Right cardiac atrium (tissue), 5 donors: ENCODE results near the gene CSF3R. TPM values are rescaled to one million over a fixed set of nuclear protein-coding genes. Genes with fewer than 3 reads are reported as not detected.

Experiments used
- ATAC-seq, 2 donors: fragments of 200-7000 bp; cut with Tn5 transposase; one replicate each; pipeline versions ENCODE4 v1.8.0 to v1.9.1; 2020; ENCODE audit warnings: moderate library complexity in 2 of 2, mild to moderate bottlenecking in 1 of 2
- DNase-seq, 3 donors: peaks; one replicate each; pipeline ENCODE4 v3.0.0-alpha.2; 2020
- H3K27ac ChIP-seq: one replicate; pipeline ENCODE4 v1.5.1; 2013; ENCODE audit warnings: mild to moderate bottlenecking, low read length, control low read depth, moderate library complexity
- H3K27me3 ChIP-seq: one replicate; pipeline ENCODE4 v1.6.1; 2013; ENCODE audit not compliant: control insufficient read depth, insufficient read depth
- H3K4me1 ChIP-seq: one replicate; pipeline ENCODE4 v1.6.1; 2013; ENCODE audit warnings: low read length; ENCODE audit not compliant: control insufficient read depth, insufficient read depth
- H3K4me3 ChIP-seq: one replicate; pipeline ENCODE4 v1.5.1; 2013; ENCODE audit warnings: low read length, control low read depth
- H3K9me3 ChIP-seq: one replicate; pipeline ENCODE4 v1.6.1; 2013; ENCODE audit warnings: low read length; ENCODE audit not compliant: control insufficient read depth
- WGBS: extraction: QIAGEN DNeasy Blood & Tissue Kit; methylation state at CpG from one replicate; pipeline ENCODE4 v1.1.7; 2013; 5-methylcytosine and 5-hydroxymethylcytosine counted together
- intact Hi-C, 4 donors: fragments of 100-400 bp; cut with DNase I; formaldehyde crosslinking; loops; one replicate each; pipeline versions ENCODE4 v1.11.0 to v1.14.0; 2022 to 2023
- polyA plus RNA-seq: library from polyadenylated mRNA; stranded (reverse); fragments of 200-250 nt; gene quantifications from one replicate; pipeline ENCODE4 v1.2.3, GENCODE V29; 2013
- total RNA-seq, 4 donors: library from RNA; stranded (reverse); fragmentation: NEBNext Ultra II Directional; extraction: Animal tissue kit (Norgen Biotek cat#: 25700); gene quantifications; one replicate each; pipeline ENCODE4 v1.2.1, GENCODE V29; 2021
- donor health status: healthy with polysubstance abuse.
- donor health status: DM: no; HTN: yes; CAD: no.
- donor health status: DM: no; HTN: no; CAD: no.
- donor health status: DM: no; HTN: yes; CAD: no; lungs with severe emphysema.
- donor health status: DM: yes; HTN: yes; CAD: no.

The CSF3R gene
- total and polyA plus RNA-seq, 5 donors = 4.0 to 10.9 (median 5.2) TPM

DNA sequence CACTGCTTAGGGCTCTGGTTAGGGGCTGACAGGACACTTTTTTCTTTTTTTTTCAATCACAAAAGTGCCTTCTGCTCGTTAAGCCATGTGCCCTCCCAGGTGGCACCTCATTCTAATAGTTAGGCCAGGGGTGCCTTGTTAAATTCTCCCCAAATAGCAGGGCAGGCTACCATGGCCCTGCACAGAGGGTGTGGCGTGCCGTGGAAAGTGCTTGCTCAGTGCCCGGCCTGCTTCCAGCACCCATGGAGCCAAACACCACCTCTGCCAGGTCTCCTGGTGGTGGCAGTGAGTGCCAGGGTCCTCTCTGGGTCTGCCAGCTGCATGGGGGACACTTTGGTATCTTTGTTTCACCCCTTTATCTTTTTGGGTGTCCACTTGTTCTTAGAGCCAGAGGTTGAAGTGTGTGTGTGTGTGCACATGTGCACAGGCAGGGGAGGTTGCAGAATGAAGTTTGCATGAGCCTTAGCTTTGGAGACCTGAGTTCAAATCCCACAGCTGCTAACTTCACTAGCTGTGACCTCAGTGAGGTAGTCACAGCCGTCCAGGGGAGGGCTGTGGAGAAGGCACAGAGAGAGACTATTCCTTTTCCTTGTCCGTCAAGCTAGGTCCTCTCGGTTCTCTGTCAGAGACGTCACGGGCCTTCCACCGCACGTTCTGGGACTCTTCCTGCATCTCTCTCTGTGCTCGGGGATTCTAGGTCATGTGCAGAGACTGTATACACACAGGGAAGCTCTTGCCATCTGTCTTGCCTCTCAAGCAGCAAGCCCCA, 39.9 kb upstream of the CSF3R start:
- H3K9me3 ChIP-seq = no peaks in the 10 kb centered on the region
- H3K27me3 ChIP-seq = no peaks in the 10 kb centered on the region
- H3K4me3 ChIP-seq = no peak overlapping the region
- H3K4me1 ChIP-seq = no peaks in the 10 kb centered on the region
- ATAC-seq = no peak
- H3K27ac ChIP-seq = no peak overlapping the region
- 76% methylated on average over 12 of the region's 12 CpGs for WGBS
- DNase-seq = no peak
- intact Hi-C loops = no loop called here

DNA sequence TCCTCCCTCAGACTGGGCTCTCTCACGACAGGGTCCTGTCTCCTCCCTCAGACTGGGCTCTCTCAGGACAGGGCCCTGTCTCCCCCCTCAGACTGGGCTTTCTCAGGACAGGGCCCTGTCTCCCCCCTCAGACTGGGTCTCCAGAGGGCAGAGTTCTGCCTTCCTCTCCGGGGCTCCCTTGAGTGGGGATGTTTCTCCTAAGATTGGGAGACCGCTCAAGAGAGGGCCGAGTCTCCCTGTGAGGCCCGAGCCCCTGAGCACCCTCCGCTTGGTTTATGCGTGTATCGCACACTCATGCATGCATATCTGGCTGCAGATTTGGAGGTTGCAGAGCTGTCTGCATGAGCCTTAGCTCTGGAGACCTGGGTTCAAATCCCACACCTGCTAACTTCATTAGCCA, 39.3 kb upstream of the CSF3R start:
- ATAC-seq (no peak), DNase-seq (no peak)
- no peak overlapping the region for H3K27ac ChIP-seq
- H3K4me1 ChIP-seq = no peaks in the 10 kb centered on the region
- no peak overlapping the region for H3K4me3 ChIP-seq
- WGBS = 88% methylated on average over 8 of the region's 8 CpGs
- H3K9me3 ChIP-seq = no peaks in the 10 kb centered on the region
- intact Hi-C loops = no loop called here
- no peaks in the 10 kb centered on the region for H3K27me3 ChIP-seq

DNA sequence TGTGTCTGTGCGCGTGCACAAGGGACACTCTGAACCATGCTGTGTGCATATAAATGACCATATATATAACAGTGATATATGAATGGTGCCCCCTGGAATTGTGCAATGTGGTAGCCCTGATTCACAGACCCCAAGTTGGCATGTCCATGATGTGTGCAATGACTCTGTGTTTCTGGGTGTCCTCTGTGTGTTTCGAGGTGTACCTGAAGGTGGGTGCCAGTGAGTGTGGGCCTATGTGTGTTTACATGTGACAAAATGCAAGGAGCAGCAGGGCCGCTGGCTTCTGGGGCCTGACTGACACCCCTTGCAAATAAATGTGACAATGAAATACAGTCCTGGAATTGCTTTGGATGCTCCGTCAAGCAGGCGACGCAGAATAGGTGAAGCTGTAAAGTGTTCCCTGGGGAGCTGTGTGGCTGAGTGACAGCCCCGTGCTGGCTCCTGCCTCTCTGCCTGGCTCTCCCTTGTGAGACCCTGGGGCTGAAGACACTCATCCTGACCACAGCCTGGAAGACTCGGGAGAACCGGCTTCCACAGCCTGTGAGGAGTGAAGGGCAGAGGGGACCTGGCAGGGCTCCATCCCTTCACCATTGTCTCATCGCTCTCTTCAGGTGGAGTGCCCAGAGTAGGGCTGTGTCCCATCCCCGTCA, 38.2 kb upstream of the CSF3R start:
- Histone ChIP-seq H3K4me3 (no peak overlapping the region), H3K27ac (no peak overlapping the region), H3K27me3 (no peaks in the 10 kb centered on the region), H3K9me3 (no peaks in the 10 kb centered on the region), H3K4me1 (no peaks in the 10 kb centered on the region)
- 72% methylated on average over 12 of the region's 12 CpGs for WGBS
- intact Hi-C loops = no loop called here
- no peak for DNase-seq
- no peak for ATAC-seq

DNA sequence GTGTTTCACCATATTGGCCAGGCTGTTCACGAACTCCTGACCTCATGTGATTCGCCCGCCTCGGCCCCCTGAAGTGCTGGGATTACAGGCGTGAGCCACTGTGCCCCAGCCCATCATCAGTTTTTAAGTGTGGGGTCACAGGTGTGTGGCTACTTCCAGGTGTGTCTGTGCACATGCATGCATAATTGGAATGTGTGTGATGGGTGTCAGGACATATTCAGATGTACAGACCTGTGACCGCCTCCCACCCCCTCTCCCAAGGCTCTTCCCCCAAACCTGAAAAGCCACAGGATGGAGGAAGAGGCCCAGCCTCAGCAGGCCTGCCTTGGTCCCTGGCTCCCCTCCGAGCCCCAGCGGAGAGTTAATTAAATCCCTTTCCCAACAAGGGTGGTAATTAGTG, 37.3 kb upstream of the CSF3R start:
- no peak overlapping the region for H3K27ac ChIP-seq
- intact Hi-C loops = no loop called here
- H3K9me3 ChIP-seq = no peaks in the 10 kb centered on the region
- DNase-seq (no peak), ATAC-seq (no peak)
- 76% methylated on average over 8 of the region's 8 CpGs for WGBS
- H3K27me3 ChIP-seq = no peaks in the 10 kb centered on the region
- no peak overlapping the region for H3K4me3 ChIP-seq
- no peaks in the 10 kb centered on the region for H3K4me1 ChIP-seq

DNA sequence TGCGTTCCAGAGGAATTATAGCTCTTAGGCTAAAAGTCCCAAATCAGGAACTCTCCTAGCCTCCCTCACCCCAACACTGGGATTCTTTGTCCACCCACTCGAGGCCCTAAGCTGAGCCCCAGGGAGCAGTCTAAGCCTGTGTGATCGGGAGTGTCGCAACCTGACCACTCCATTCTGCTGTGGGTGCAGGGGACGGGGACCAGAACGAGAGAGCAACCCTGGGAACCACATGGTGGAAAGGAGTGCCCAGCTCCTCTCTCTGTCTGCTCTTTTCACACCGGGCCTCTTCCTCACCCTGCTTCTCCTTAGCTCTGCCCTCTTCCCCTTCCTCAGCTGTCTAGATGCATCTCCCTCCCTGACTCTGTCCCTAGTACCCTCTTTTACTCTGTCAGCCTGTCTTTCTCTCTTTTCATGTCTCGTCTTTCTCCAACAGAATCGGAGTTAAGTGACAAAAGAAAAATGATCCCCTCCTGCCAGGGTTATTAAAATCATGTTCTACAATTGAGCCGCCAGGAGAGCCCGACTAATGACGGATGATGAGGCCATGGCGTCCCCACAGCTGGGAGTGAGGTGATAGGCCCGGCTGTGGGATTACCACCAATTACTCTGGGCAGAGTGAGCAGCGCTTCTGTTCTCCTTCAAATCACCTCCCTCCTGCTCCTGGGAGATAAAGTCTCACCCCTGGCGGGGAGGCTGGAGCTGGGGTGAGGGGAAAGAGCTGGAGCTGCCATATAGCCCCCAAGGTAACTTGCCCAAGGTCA, 34.5 kb upstream of the CSF3R start:
- ATAC-seq (no peak), DNase-seq (no peak)
- WGBS = 53% methylated on average over 16 of the region's 16 CpGs
- Histone ChIP-seq H3K4me1 (no peaks in the 10 kb centered on the region), H3K27ac (no peak overlapping the region), H3K9me3 (no peaks in the 10 kb centered on the region), H3K27me3 (no peaks in the 10 kb centered on the region), H3K4me3 (no peak overlapping the region)
- intact Hi-C loops = no loop called here

DNA sequence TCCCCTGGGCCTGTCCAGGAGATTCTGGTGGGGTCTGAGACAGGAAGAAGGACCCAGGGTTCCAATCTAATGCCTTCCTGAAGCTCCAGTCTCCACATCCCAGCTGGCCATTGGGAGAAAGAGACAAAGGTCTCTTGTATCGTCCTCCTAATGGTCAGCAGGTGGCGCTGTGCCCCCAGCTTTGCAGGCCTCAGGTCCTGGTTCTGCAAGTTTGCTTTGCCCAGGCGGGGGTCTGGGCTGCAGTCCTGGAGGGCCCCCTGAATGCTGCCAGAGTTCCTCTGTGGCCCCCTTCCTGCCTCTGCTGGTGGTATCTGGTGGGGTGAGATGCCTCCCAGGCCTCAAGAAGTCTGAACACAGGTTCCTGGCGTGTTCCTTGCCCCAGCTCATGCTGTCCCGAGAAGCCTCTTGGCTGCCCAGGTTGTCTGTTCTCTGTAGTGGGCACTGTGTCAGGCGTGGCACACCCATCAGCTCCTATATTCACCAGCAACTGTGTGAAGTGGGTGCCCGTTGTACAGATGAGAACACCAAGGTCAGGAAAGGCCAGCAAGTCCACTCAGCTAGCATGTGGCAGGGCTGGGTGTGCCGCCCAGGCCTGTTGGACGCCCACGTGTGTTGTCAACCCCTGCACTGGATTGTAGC, 33.8 kb upstream of the CSF3R start:
- H3K27ac ChIP-seq = no peak overlapping the region
- DNase-seq (peak; percentile 41 to 75 (median 67)), ATAC-seq (peak; percentile 20 to 62)
- no peaks in the 10 kb centered on the region for H3K9me3 ChIP-seq
- no peaks in the 10 kb centered on the region for H3K27me3 ChIP-seq
- 55% methylated on average over 10 of the region's 10 CpGs for WGBS
- intact Hi-C loops = no loop called here
- H3K4me3 ChIP-seq = no peak overlapping the region
- no peaks in the 10 kb centered on the region for H3K4me1 ChIP-seq

DNA sequence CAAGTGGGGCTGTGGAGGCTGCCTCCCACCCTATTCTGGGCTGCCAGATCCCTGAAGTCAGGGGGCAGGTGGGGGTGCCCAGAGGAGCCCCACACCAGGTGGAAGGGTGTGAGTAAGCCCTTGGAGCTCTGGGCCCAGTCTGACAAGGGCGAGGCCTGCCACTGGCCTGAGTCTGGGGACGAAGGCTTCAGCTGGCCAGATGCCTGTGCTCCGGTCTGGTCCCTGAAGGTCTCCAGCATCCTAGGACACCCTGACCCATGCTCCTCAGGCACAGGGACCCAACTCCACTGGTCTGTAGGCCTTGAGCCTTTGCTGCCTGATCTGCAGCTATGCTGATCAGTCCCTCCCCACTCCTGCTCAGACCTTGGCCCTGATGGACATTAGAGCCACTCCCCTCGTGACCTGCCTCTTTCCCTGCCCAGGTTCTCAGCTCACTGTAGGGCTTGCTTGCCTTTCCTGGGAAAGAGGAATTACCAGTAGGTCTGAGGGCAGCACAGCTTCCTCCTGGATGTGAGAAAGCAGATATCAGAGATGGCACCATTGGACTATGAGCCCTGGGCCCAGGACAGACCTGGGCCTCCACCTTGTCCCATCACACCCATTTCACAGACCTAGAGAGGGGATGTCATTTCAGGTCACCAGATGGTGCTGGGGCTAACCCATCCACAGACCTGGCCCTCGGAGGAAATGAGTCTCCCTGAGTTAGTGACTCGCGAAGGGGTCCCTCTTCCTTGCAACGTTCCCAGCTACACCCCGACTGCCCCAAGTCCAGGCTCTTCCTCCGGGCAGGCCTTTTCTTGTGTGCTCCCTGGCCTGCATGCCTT, 32.8 kb upstream of the CSF3R start:
- no peak for ATAC-seq
- Histone ChIP-seq H3K9me3 (no peaks in the 10 kb centered on the region), H3K27ac (no peak overlapping the region), H3K4me3 (no peak overlapping the region), H3K4me1 (no peaks in the 10 kb centered on the region), H3K27me3 (no peaks in the 10 kb centered on the region)
- DNase-seq = no peak
- intact Hi-C loops = no loop called here
- WGBS = 78% methylated on average over 10 of the region's 10 CpGs

DNA sequence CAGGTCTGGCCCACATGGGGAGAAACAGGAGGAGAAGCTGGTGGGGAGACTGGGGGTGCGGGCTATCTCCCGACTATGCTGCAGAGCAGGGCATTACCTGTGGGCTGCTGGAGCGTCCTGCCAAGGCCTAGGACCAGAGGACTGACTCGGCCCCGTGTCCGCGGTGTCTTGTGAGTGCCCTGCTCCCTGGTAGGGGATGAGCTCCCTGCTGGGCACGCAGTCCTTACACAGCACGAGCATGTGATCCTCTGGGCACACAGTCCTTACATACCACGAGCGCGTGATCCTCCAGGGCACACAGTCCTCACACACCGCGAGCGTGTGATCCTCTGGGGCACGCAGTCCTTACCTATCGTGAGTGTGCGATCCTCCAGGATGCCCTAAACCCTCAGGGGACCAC, 31.8 kb upstream of the CSF3R start:
- ATAC-seq (no peak), DNase-seq (no peak)
- 86% methylated on average over 18 of the region's 18 CpGs for WGBS
- H3K9me3 ChIP-seq = no peaks in the 10 kb centered on the region
- no peaks in the 10 kb centered on the region for H3K4me1 ChIP-seq
- H3K27me3 ChIP-seq = no peaks in the 10 kb centered on the region
- no peak overlapping the region for H3K4me3 ChIP-seq
- no peak overlapping the region for H3K27ac ChIP-seq
- intact Hi-C loops = no loop called here

DNA sequence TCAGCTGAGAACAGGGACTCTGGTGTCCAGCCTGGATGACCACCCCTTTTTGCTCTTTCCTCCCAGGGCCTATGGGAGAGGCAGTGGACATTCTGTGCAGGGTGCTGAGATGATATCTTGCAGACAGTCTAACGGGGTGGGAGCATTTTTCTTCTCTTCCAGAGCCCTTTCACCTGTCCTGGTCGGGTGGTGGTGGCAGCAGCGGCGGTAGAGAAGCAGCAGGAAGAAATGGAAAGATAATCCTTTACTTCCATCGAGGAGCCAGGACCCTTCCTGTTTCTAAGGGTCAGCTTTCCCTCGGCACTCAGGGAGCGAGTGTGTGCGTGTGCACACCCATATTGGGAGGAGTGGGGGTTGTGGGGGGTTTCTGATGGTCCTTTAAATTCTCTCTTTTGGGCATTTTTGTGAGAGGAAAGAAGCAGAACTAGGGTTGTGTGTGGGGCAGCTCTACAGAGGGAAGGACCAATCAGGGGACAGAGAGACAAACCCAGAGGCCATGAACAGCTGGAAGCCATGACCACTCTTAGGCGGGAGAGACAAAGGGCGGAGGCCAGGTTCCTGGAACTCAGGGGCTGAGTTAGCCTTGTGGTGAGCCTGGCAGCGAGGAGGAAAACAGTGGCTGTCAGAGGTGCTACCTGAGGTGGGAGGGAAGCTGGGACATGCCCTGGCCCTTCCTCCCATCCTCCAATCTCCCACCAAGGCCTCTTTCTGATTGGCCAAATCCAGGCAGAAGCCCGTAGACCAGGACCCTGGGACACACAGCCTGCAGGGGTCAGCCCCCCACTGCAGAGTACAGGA, 31.2 kb upstream of the CSF3R start:
- 58% methylated on average over 12 of the region's 12 CpGs for WGBS
- Histone ChIP-seq H3K27ac (no peak overlapping the region), H3K27me3 (no peaks in the 10 kb centered on the region), H3K4me3 (no peak overlapping the region), H3K4me1 (no peaks in the 10 kb centered on the region), H3K9me3 (no peaks in the 10 kb centered on the region)
- ATAC-seq (no peak), DNase-seq (no peak)
- intact Hi-C loops = no loop called here

DNA sequence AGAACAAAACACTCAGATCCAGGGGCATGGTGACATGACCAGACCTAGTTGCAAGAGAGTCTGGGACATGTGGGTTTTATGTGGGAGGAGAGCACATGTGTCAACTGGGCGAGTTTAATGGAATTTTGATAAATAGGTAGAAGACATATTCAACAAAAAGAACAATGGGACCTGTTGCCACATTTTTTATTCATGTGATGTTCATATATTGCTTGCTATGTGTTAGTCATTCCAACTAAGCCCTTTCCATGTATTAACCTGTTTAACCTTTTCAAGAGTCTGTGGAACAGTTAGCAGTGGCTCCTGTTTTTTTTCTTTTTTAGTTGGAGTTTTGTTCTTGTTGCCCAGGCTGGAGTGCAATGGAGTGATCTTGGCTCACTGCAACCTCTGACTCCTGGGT, 30.1 kb upstream of the CSF3R start:
- intact Hi-C loops = no loop called here
- H3K27me3 ChIP-seq = no peaks in the 10 kb centered on the region
- DNase-seq (no peak), ATAC-seq (no peak)
- no peak overlapping the region for H3K27ac ChIP-seq
- 70% methylated on average over 1 of the region's 1 CpG for WGBS
- H3K4me3 ChIP-seq = no peak overlapping the region
- no peaks in the 10 kb centered on the region for H3K9me3 ChIP-seq
- no peaks in the 10 kb centered on the region for H3K4me1 ChIP-seq
